Neuronal stem cell (in vitro differentiated cells): ENCODE data around the gene GMPR.
A peak's percentile ranks its signal among the peaks of the same experiment; 100 is the strongest.
"Not testable (repeated sequence)": the region's sequence is repeated elsewhere in the genome, so short reads cannot be mapped to it uniquely, and the experiment has no call there.

ENCODE experiments used
- DNase-seq: peaks from one replicate; pipeline ENCODE4 v3.0.0-alpha.2; 2013; ENCODE audit warnings: low spot score
- H2AFZ ChIP-seq: one replicate; pipeline ENCODE4 v1.6.1; 2013; ENCODE audit warnings: mild to moderate bottlenecking, low read length, inconsistent platforms
- H2AK5ac ChIP-seq: 2 replicates; pipeline ENCODE4 v1.6.1; 2013; ENCODE audit warnings: low read depth, mild to moderate bottlenecking, inconsistent platforms, low read length, moderate library complexity, mixed read lengths
- H2BK120ac ChIP-seq: 2 replicates; pipeline ENCODE4 v1.6.1; 2013; ENCODE audit warnings: low read depth, mild to moderate bottlenecking, inconsistent platforms, low read length, moderate library complexity, mixed read lengths
- H2BK12ac ChIP-seq: one replicate; pipeline ENCODE4 v1.6.1; 2013; ENCODE audit warnings: low read length, inconsistent platforms
- H2BK15ac ChIP-seq: 2 replicates; pipeline ENCODE4 v1.6.1; 2013; ENCODE audit warnings: mild to moderate bottlenecking, low read length, inconsistent platforms, mixed read lengths
- H2BK5ac ChIP-seq: one replicate; pipeline ENCODE4 v1.6.1; 2013; ENCODE audit warnings: inconsistent platforms, mild to moderate bottlenecking, low read length, moderate library complexity
- H3K14ac ChIP-seq: one replicate; pipeline ENCODE4 v1.6.1; 2013; ENCODE audit warnings: low read length, inconsistent platforms
- H3K18ac ChIP-seq: 2 replicates; pipeline ENCODE4 v1.6.1; 2013; ENCODE audit warnings: low read length, inconsistent platforms
- H3K23ac ChIP-seq: 2 replicates; pipeline ENCODE4 v1.6.1; 2013; ENCODE audit warnings: low read depth, mild to moderate bottlenecking, mixed read lengths, low read length, inconsistent platforms; ENCODE audit not compliant: poor library complexity
- H3K27ac ChIP-seq: replicated peaks from 3 replicates; pipeline ENCODE4 v1.5.1; 2013; ENCODE audit warnings: low read length, inconsistent platforms
- H3K27me3 ChIP-seq, 3 experiments: 2 replicates each; pipeline ENCODE4 v1.6.1; 2013; ENCODE audit warnings: low read length in 3 of 3, mild to moderate bottlenecking in 2 of 3, inconsistent platforms in 1 of 3, low read depth in 1 of 3, mixed read lengths in 1 of 3, moderate library complexity in 1 of 3; ENCODE audit not compliant: control insufficient read depth in 3 of 3, insufficient read depth in 3 of 3
- H3K36me3 ChIP-seq, 2 donors: replicated peaks in 1 of 2; 2 replicates each; pipeline ENCODE4 v1.6.1; 2013; ENCODE audit warnings: low read length in 2 of 2; ENCODE audit not compliant: control insufficient read depth in 2 of 2, insufficient read depth in 2 of 2
- H3K4ac ChIP-seq: 2 replicates; pipeline ENCODE4 v1.6.1; 2013; ENCODE audit warnings: inconsistent platforms, mild to moderate bottlenecking, low read length, moderate library complexity
- H3K4me1 ChIP-seq, 2 donors: 1 replicate in 1 of 2; 2 replicates in 1 of 2; pipeline ENCODE4 v1.6.1; 2013; ENCODE audit warnings: low read length in 2 of 2, low read depth in 1 of 2; ENCODE audit not compliant: control insufficient read depth in 2 of 2, insufficient read depth in 1 of 2
- H3K4me2 ChIP-seq: one replicate; pipeline ENCODE4 v1.6.1; 2013; ENCODE audit warnings: mild to moderate bottlenecking, low read length, inconsistent platforms; ENCODE audit not compliant: insufficient read depth, poor library complexity, severe bottlenecking
- H3K4me3 ChIP-seq, 2 donors: 2 replicates each; pipeline ENCODE4 v1.5.1; 2013; ENCODE audit warnings: low read length in 2 of 2, mild to moderate bottlenecking in 2 of 2, inconsistent platforms in 1 of 2, moderate library complexity in 1 of 2
- H3K79me1 ChIP-seq: one replicate; pipeline ENCODE4 v1.6.1; 2013; ENCODE audit warnings: low read depth, mild to moderate bottlenecking, inconsistent platforms, low read length, moderate library complexity
- H3K9ac ChIP-seq: one replicate; pipeline ENCODE4 v1.6.1; 2013; ENCODE audit warnings: mild to moderate bottlenecking, low read depth, low read length, inconsistent platforms; ENCODE audit not compliant: poor library complexity
- H3K9me3 ChIP-seq, 2 donors: replicated peaks in 1 of 2; 2 replicates each; pipeline versions ENCODE3 to v1.6.1; 2013; ENCODE audit warnings: low read length in 2 of 2, mild to moderate bottlenecking in 2 of 2, inconsistent platforms in 1 of 2, low read depth in 1 of 2, mixed read lengths in 1 of 2, moderate library complexity in 1 of 2; ENCODE audit not compliant: control insufficient read depth in 2 of 2, insufficient read depth in 1 of 2
- H4K8ac ChIP-seq: one replicate; pipeline ENCODE4 v1.6.1; 2013; ENCODE audit warnings: low read depth, mild to moderate bottlenecking, inconsistent platforms, low read length, moderate library complexity
- H4K91ac ChIP-seq: one replicate; pipeline ENCODE4 v1.6.1; 2013; ENCODE audit warnings: low read length, low read depth, mild to moderate bottlenecking, inconsistent platforms; ENCODE audit not compliant: poor library complexity
- WGBS, 2 donors: extraction: QIAGEN DNeasy Blood & Tissue Kit; methylation state at CpG; one replicate each; pipeline ENCODE4 v1.1.7; 2013; ENCODE audit warnings: missing lambda C conversion rate in 2 of 2, mixed read lengths in 1 of 2; ENCODE audit not compliant: insufficient read length in 2 of 2, insufficient replicate concordance in 1 of 2; ENCODE audit errors: extremely low coverage in 2 of 2; 5-methylcytosine and 5-hydroxymethylcytosine counted together

The GMPR gene

GRCh38 chr6:16258709-16259075 lies 20.3 kb downstream of the GMPR start:
- no peak overlapping the region for H3K14ac ChIP-seq
- WGBS, 2 donors, result no CpG with 5 or more reads among the region's 6 CpGs

DNA sequence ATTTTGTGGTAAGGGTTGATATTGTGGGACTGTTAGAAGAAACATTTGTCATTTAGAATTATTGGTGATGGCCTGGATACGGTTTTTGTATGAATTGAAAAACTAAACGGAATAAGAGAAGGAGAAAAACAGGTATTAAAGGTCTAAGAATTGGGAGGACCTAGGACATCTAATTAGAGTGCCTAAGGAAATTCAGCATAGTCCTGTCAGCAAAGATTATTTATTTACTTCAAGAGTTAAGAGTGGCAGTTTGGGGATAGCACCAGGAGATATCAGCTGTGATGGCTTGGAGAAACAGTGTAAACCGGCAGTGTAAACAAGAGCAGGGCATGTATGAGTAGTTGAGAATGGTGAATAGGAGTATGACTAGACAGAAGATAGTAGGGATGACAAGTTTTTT lies 21.2 kb downstream of the GMPR start:
- not testable (repeated sequence) for H3K36me3 ChIP-seq, H4K91ac ChIP-seq, H3K23ac ChIP-seq, H3K4ac ChIP-seq, H2AK5ac ChIP-seq, H4K8ac ChIP-seq, H3K79me1 ChIP-seq, H3K4me2 ChIP-seq, H3K14ac ChIP-seq, H3K9ac ChIP-seq, H3K4me3 ChIP-seq, H3K9me3 ChIP-seq, H2BK5ac ChIP-seq, H2AFZ ChIP-seq, H3K27me3 ChIP-seq, H2BK120ac ChIP-seq, H3K18ac ChIP-seq, DNase-seq, H3K4me1 ChIP-seq, H2BK15ac ChIP-seq, H2BK12ac ChIP-seq, H3K27ac ChIP-seq
- no CpG with 5 or more reads among the region's 3 CpGs for WGBS, 2 donors

More at GRCh38 chr6:16258709-16259075, 20.3 kb downstream of the GMPR start:
- H3K27ac ChIP-seq, result no peak overlapping the region
- H3K9ac ChIP-seq, result no peak overlapping the region
- H3K4me2 ChIP-seq, result no peak overlapping the region
- no peak overlapping the region for H2BK12ac ChIP-seq
- H2AFZ ChIP-seq, result peak overlapping the region; percentile 77
- H3K4me1 ChIP-seq, result peaks cover 2 to 5% of the 10 kb centered on the region in 2 donors
- no peak overlapping the region for H3K23ac ChIP-seq
- no peak overlapping the region for H3K18ac ChIP-seq
- no peaks in the 10 kb centered on the region for H3K27me3 ChIP-seq
- no peak overlapping the region for H3K4me3 ChIP-seq
- no peak overlapping the region for H2BK5ac ChIP-seq
- no peak overlapping the region for H3K4ac ChIP-seq
- H2BK120ac ChIP-seq, result no peak overlapping the region
- H4K8ac ChIP-seq, result no peak overlapping the region
- peaks cover 0 to 1% of the 10 kb centered on the region in 2 donors for H3K9me3 ChIP-seq
- DNase-seq, result no peak
- H2AK5ac ChIP-seq, result no peak overlapping the region
- H3K36me3 ChIP-seq, result no peaks in the 10 kb centered on the region
- no peak overlapping the region for H4K91ac ChIP-seq
- no peak overlapping the region for H2BK15ac ChIP-seq
- no peaks in the 10 kb centered on the region for H3K79me1 ChIP-seq

GRCh38 chr6:16260602-16261001 lies 22.2 kb downstream of the GMPR start:
- not testable (repeated sequence) for H2BK120ac ChIP-seq, H3K79me1 ChIP-seq, H3K23ac ChIP-seq, H4K8ac ChIP-seq, H3K18ac ChIP-seq, H3K4me3 ChIP-seq, H2AK5ac ChIP-seq, H3K4me1 ChIP-seq, H3K14ac ChIP-seq, H3K9ac ChIP-seq, H2BK5ac ChIP-seq, H4K91ac ChIP-seq, H3K9me3 ChIP-seq, H3K4ac ChIP-seq, H2BK12ac ChIP-seq, H3K4me2 ChIP-seq, H2BK15ac ChIP-seq, H3K27ac ChIP-seq, H3K36me3 ChIP-seq, H3K27me3 ChIP-seq, DNase-seq, H2AFZ ChIP-seq
- no CpG with 5 or more reads among the region's 9 CpGs for WGBS, 2 donors

DNA sequence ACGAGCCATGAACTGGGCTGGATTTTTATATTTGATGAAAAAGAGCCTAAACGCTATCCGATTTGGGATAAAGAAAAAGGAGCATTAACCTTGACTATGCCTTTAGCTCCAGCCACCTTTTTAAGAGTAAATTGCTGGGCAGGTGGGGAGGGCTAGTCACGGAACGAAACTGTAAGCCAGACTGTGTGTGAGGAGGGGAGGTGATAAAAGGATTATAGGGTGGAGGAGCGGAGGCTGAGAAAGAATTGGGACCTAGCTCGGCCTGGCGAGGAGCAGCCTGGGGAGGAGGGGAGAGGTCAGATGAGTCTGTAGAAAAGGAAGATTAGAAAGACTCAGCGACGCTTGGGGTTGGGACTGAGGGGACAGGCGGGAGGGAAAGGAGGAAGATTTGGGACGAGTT lies 24.4 kb downstream of the GMPR start:
- H3K9ac ChIP-seq, DNase-seq, H3K4me3 ChIP-seq: not testable (repeated sequence)

More for the DNA sequence above, 24.4 kb downstream of the GMPR start:
- not testable (repeated sequence) for H3K9me3 ChIP-seq, H3K23ac ChIP-seq, H2AFZ ChIP-seq, H3K14ac ChIP-seq, H3K79me1 ChIP-seq, H4K91ac ChIP-seq, H3K4me1 ChIP-seq, H4K8ac ChIP-seq, H2BK5ac ChIP-seq, H2AK5ac ChIP-seq, H3K27ac ChIP-seq, H2BK15ac ChIP-seq, H3K4ac ChIP-seq, H2BK120ac ChIP-seq, H3K27me3 ChIP-seq, H3K4me2 ChIP-seq, H3K36me3 ChIP-seq, H3K18ac ChIP-seq, H2BK12ac ChIP-seq
- WGBS, 2 donors, result no CpG with 5 or more reads among the region's 12 CpGs
